ENCODE data around the gene MEGF8. TPM values are rescaled to one million over a fixed set of nuclear protein-coding genes. Genes with fewer than 3 reads are reported as not detected.

The MEGF8 gene
- total and polyA plus RNA-seq, 9 of the 15 experiments (the other 6 are each of a cell fraction or from before 2014, with no cell fraction given): 0.28 to 13.1 (median 3.0) TPM

GRCh38 chr19:42301646-42302203, 23.7 kb upstream of the MEGF8 start, which contains the start of gene PRR19:
TSS of gene PRR19 (plus strand) at chr19:42302132. CDS start at chr19:42309585, 7,453 bp downstream.
- intact Hi-C loops (cut with micrococcal nuclease) (no loop called here), in situ Hi-C loops (cut with MboI) (no loop called here)
- H3K9ac ChIP-seq (ENCODE audit: insufficient read depth in 1 of 2, low read depth in 2 of 2, low read length in 2 of 2): peak within 1 kb of the TSS; percentile 67 to 95
- peak within 1 kb of the TSS; percentile 66 for H3K4me3 ChIP-seq
- ChIA-PET CTCF (ENCODE audit: low intra/inter-chr PET ratio) (no interaction called here), POLR2A (interaction anchor here (0.6 to 1.9 kb wide), 10 partner anchors 9 to 182 kb away, joined by 3 to 9 read pairs (median 4); no protein-coding TSS in a partner anchor)
- H3K9me3 ChIP-seq (replicated peaks; ENCODE audit: control insufficient read depth, insufficient read depth, low read depth, low read length): no peaks in the 10 kb centered on the region
- peak within 1 kb of the TSS; percentile 95 for H2AFZ ChIP-seq (ENCODE audit: low read depth, low read length)
- peak within 1 kb of the TSS; percentile 89 for H3K4me2 ChIP-seq (ENCODE audit: insufficient read depth, low read length)
- H3K27ac ChIP-seq (ENCODE audit: extremely low read depth, low read depth, low read length): peak within 1 kb of the TSS; percentile 77
- H3K27me3 ChIP-seq (ENCODE audit: control insufficient read depth in 2 of 2, insufficient read depth in 2 of 2, low read length in 2 of 2): no peaks in the 10 kb centered on the region
- no peaks in the 10 kb centered on the region for H3K9me1 ChIP-seq (ENCODE audit: control insufficient read depth, insufficient read depth, low read length)
- peaks cover 21 to 44% of the 10 kb centered on the region in 2 experiments for H3K4me1 ChIP-seq (replicated peaks in 1 of 2; ENCODE audit: control insufficient read depth in 2 of 2, insufficient read depth in 2 of 2, low read length in 2 of 2)
- peaks cover 20% of the 10 kb centered on the region; the same call in 2 of the 3 replicates for H3K36me3 ChIP-seq (ENCODE audit: control insufficient read depth, insufficient read depth, low read length)
- ATAC-seq (peak; percentile 79), FAIRE-seq (no peak), DNase-seq (ENCODE audit: extremely low read depth in 1 of 4, low spot score in 3 of 4) (peak; percentile 56 to 86 (median 67))
- 3% methylated on average over 21 of the region's 21 CpGs for WGBS (ENCODE audit: insufficient coverage, low coverage, missing lambda C conversion rate)
- no TSS peak for BruUV-seq (replicated peaks)
- peaks cover 7% of the 10 kb centered on the region; the same call in 1 of the 2 replicates for H4K20me1 ChIP-seq (replicated peaks; ENCODE audit: control insufficient read depth, insufficient read depth, low read length)
- peaks cover 14% of the 10 kb centered on the region for H3K79me2 ChIP-seq (ENCODE audit: control insufficient read depth, insufficient read depth, low read length)
- TF ChIP-seq NCOA6 (IDR thresholded peaks at IDR 0.05) (no peak), ARID2 (IDR thresholded peaks at IDR 0.05) (no peak), PCBP1 (IDR thresholded peaks at IDR 0.05; ENCODE audit: low read depth, low read length, poor library complexity, severe bottlenecking) (no peak), MAZ (CRISPR knock-in tag; conservative IDR thresholded peaks at IDR 0.05 in 1 of 2, IDR thresholded peaks at IDR 0.05 in 1 of 2) (no peak), MXI1 (IDR thresholded peaks at IDR 0.05; ENCODE audit: low read depth, low read length) (no peak), CREM (IDR thresholded peaks at IDR 0.05; ENCODE audit: low read depth) (peak; percentile 52; the same call in 1 of the 2 replicates), CHCHD3 (CRISPR knock-in tag; IDR thresholded peaks at IDR 0.05) (no peak), CBFA2T3 (IDR thresholded peaks at IDR 0.05) (no peak), RAD21 (CRISPR knock-in tag; conservative IDR thresholded peaks at IDR 0.05 in 1 of 2, IDR thresholded peaks at IDR 0.05 in 1 of 2) (no peak), SMARCE1 (IDR thresholded peaks at IDR 0.05) (0 out of 2 replicates have a peak, but pooled peaks have one; percentile 21), ETS1 (conservative IDR thresholded peaks at IDR 0.05; ENCODE audit: control insufficient read depth, low read depth, low read length) (0 out of 2 replicates have a peak, but pooled peaks have one; percentile 25), ZFP91 (CRISPR knock-in tag; IDR thresholded peaks at IDR 0.05) (no peak), SUPT5H (IDR thresholded peaks at IDR 0.05) (no peak), DPF2 (IDR thresholded peaks at IDR 0.05) (no peak), CAMTA2 (CRISPR knock-in tag; conservative IDR thresholded peaks at IDR 0.05) (no peak), SRSF1 (IDR thresholded peaks at IDR 0.05; ENCODE audit: low read depth, low read length) (no peak), ZNF175 (CRISPR knock-in tag; IDR thresholded peaks at IDR 0.05; ENCODE audit: low read depth) (no peak), KDM5B (IDR thresholded peaks at IDR 0.05; ENCODE audit: insufficient replicate concordance, low read depth, low read length) (peak; percentile 4), ETV1 (tag; conservative IDR thresholded peaks at IDR 0.05; ENCODE audit: low read depth) (no peak), CHD1 (IDR thresholded peaks at IDR 0.05; ENCODE audit: low read length) (no peak), RCOR1 (IDR thresholded peaks at IDR 0.05; ENCODE audit: borderline replicate concordance in 1 of 2, low read depth in 2 of 2, low read length in 2 of 2) (peak in 1 of 2 experiments; percentile 35; a peak in 1 of 4 replicates)

Measured in K562 (cell line).